ENCODE data around the gene SPATA24.

The SPATA24 gene

GRCh38 chr5:139425497-139425896, 21.6 kb upstream of the SPATA24 start:
- H3K36me3 Mint-ChIP-seq (ENCODE audit: low read depth): peaks cover 38% of the 10 kb centered on the region
- H3K27me3 Mint-ChIP-seq: no peaks in the 10 kb centered on the region
- no peak overlapping the region for H3K4me3 Mint-ChIP-seq
- H3K4me1 Mint-ChIP-seq (ENCODE audit: low read depth): peaks cover 15% of the 10 kb centered on the region
- H3K9me3 Mint-ChIP-seq: no peaks in the 10 kb centered on the region
- H3K27ac Mint-ChIP-seq: no peak overlapping the region

DNA sequence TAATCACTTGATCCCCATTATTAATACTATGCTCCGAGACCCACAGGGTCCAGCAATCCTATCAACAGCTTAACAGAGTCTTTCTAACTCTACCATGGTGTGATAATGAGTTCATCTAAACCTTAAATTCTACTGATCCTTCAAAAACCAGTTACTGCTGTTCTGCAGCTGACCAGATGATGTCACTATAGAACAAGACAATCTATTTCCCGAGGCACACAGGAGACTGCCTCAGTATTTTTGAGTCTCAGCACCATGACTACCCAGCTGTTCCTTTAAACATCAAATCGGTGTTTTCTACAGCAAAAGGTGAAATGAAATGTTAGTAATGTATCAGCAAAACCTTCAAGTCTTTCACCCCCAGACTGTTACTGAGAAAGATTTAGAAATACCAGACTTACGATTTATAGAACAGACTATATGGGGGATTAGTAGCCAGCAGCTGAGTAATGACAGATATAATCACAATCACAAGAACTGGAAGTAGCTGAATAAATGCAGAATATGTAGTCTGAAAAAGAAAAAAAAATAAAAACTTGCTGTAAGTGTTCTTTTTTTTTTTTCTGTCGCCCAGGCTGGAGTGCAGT, 18.5 kb upstream of the SPATA24 start:
- no peaks in the 10 kb centered on the region for H3K9me3 Mint-ChIP-seq
- peaks cover 15% of the 10 kb centered on the region for H3K4me1 Mint-ChIP-seq (ENCODE audit: low read depth)
- no peaks in the 10 kb centered on the region for H3K27me3 Mint-ChIP-seq
- peaks cover 56% of the 10 kb centered on the region for H3K36me3 Mint-ChIP-seq (ENCODE audit: low read depth)
- no peak overlapping the region for H3K4me3 Mint-ChIP-seq
- no peak overlapping the region for H3K27ac Mint-ChIP-seq

GRCh38 chr5:139419226-139420192, 15.6 kb upstream of the SPATA24 start:
- Mint-ChIP-seq H3K36me3 (ENCODE audit: low read depth) (peaks cover 57% of the 10 kb centered on the region), H3K4me3 (no peak overlapping the region), H3K4me1 (ENCODE audit: low read depth) (peaks cover 44% of the 10 kb centered on the region), H3K27ac (no peak overlapping the region), H3K27me3 (no peaks in the 10 kb centered on the region), H3K9me3 (no peaks in the 10 kb centered on the region)

- Mint-ChIP-seq H3K9me3 (no peaks in the 10 kb centered on the region), H3K4me1 (ENCODE audit: low read depth) (peaks cover 52% of the 10 kb centered on the region), H3K4me3 (no peak overlapping the region), H3K27me3 (no peaks in the 10 kb centered on the region), H3K27ac (no peak overlapping the region), H3K36me3 (ENCODE audit: low read depth) (peaks cover 56% of the 10 kb centered on the region)
Observed at GRCh38 chr5:139418793-139419192, 14.9 kb upstream of the SPATA24 start.

DNA sequence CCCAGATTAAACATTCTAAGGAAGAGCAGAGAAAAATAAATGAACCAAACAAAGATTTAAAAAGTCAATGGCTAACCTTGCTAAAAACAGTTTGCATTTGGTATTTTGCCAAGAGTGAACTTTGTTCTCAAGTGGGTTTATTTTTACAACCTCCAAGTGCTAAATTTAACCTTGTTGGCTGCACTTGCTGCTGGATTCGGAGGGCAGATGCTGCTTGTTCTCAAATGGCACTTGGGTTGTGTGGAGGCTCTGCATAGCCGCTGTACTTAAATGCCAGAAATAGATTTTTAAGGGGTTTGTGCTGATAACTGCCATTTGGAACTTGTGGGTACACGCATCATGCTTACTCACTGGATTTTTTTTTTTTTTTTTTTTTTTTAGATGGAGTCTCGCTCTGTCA, 13.3 kb upstream of the SPATA24 start:
- Mint-ChIP-seq H3K4me3 (peak overlapping the region; percentile 17), H3K9me3 (no peaks in the 10 kb centered on the region), H3K36me3 (ENCODE audit: low read depth) (peaks cover 60% of the 10 kb centered on the region), H3K4me1 (ENCODE audit: low read depth) (peaks cover 62% of the 10 kb centered on the region), H3K27ac (peak overlapping the region; percentile 80), H3K27me3 (no peaks in the 10 kb centered on the region)

DNA sequence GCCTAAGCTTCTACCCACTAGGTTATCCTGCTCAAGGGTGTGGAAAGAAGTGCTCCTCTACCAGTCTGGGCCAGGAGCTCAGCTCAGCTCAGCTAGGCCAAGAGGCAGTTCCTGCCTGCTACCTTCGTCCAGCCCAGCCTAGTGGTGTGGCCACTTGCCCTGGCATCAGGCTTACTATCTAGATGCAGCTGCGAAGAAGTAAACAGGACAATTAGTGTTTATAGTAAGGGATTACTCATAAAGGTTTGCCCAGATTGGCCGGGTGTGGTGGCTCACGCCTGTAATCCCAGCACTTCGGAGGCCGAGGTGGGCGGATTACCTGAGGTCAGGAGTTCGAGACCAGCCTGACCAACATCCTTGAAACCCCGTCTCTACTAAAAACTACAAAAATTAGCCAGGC, 12.8 kb upstream of the SPATA24 start:
- Mint-ChIP-seq H3K4me1 (ENCODE audit: low read depth) (peaks cover 60% of the 10 kb centered on the region), H3K27me3 (no peaks in the 10 kb centered on the region), H3K36me3 (ENCODE audit: low read depth) (peaks cover 58% of the 10 kb centered on the region), H3K27ac (peak overlapping the region; percentile 87), H3K9me3 (no peaks in the 10 kb centered on the region), H3K4me3 (no peak overlapping the region)

GRCh38 chr5:139415869-139416268, 12.0 kb upstream of the SPATA24 start:
- Mint-ChIP-seq H3K27me3 (no peaks in the 10 kb centered on the region), H3K4me3 (peak overlapping the region; percentile 79), H3K27ac (peak overlapping the region; percentile 87), H3K4me1 (ENCODE audit: low read depth) (peaks cover 60% of the 10 kb centered on the region), H3K36me3 (ENCODE audit: low read depth) (peaks cover 63% of the 10 kb centered on the region), H3K9me3 (no peaks in the 10 kb centered on the region)

- Mint-ChIP-seq H3K9me3 (no peaks in the 10 kb centered on the region), H3K36me3 (ENCODE audit: low read depth) (peaks cover 59% of the 10 kb centered on the region), H3K27ac (peak overlapping the region; percentile 87), H3K4me3 (peak overlapping the region; percentile 79), H3K4me1 (ENCODE audit: low read depth) (peaks cover 60% of the 10 kb centered on the region), H3K27me3 (no peaks in the 10 kb centered on the region)
Observed at GRCh38 chr5:139415221-139415861, 11.5 kb upstream of the SPATA24 start.

DNA sequence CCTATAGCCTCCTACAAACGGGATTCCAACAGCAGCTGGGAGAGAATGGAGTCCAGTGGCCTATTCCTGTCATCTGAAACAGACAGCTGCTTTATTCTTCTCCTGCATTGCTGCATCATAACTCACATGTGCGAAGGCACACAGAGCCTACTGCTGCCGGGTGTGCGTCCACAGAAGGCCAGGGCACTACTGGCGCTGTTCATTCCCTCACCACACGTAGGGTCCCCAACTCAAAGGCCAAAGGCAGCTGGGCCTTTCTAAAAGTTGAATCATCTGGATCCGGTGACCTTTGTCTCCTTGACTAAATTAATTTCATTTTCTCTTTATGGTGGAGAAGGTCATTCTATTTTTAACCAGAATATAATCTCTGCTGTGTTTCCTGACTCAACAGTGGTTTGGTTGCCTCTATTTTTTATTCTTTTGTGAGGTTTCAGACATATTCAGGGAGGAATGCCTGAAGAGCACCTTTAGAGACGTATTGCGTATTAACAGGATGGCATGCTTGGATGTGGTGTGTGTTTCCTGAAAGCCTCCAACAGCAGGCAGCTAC, 10.8 kb upstream of the SPATA24 start:
- Mint-ChIP-seq H3K27me3 (no peaks in the 10 kb centered on the region), H3K4me1 (ENCODE audit: low read depth) (peaks cover 60% of the 10 kb centered on the region), H3K27ac (peak overlapping the region; percentile 87), H3K9me3 (no peaks in the 10 kb centered on the region), H3K4me3 (peak overlapping the region; percentile 79), H3K36me3 (ENCODE audit: low read depth) (peaks cover 52% of the 10 kb centered on the region)

GRCh38 chr5:139413963-139414362, 10.1 kb upstream of the SPATA24 start:
- Mint-ChIP-seq H3K27me3 (no peaks in the 10 kb centered on the region), H3K4me3 (peak overlapping the region; percentile 79), H3K4me1 (ENCODE audit: low read depth) (peaks cover 60% of the 10 kb centered on the region), H3K36me3 (ENCODE audit: low read depth) (peaks cover 47% of the 10 kb centered on the region), H3K9me3 (no peaks in the 10 kb centered on the region), H3K27ac (peak overlapping the region; percentile 87)

- peaks cover 39% of the 10 kb centered on the region for H3K36me3 Mint-ChIP-seq (ENCODE audit: low read depth)
- H3K9me3 Mint-ChIP-seq: no peaks in the 10 kb centered on the region
- no peaks in the 10 kb centered on the region for H3K27me3 Mint-ChIP-seq
- peaks cover 56% of the 10 kb centered on the region for H3K4me1 Mint-ChIP-seq (ENCODE audit: low read depth)
- peak overlapping the region; percentile 87 for H3K27ac Mint-ChIP-seq
- H3K4me3 Mint-ChIP-seq: no peak overlapping the region
Observed at GRCh38 chr5:139413153-139413552, 9.3 kb upstream of the SPATA24 start.

GRCh38 chr5:139410993-139411828, 7.3 kb upstream of the SPATA24 start:
- H3K27me3 Mint-ChIP-seq: no peaks in the 10 kb centered on the region
- no peaks in the 10 kb centered on the region for H3K9me3 Mint-ChIP-seq
- H3K4me3 Mint-ChIP-seq: no peak overlapping the region
- H3K36me3 Mint-ChIP-seq (ENCODE audit: low read depth): peaks cover 32% of the 10 kb centered on the region
- H3K4me1 Mint-ChIP-seq (ENCODE audit: low read depth): peaks cover 44% of the 10 kb centered on the region
- H3K27ac Mint-ChIP-seq: no peak overlapping the region

- H3K27ac Mint-ChIP-seq: no peak overlapping the region
- H3K4me1 Mint-ChIP-seq (ENCODE audit: low read depth): peaks cover 36% of the 10 kb centered on the region
- no peak overlapping the region for H3K4me3 Mint-ChIP-seq
- H3K9me3 Mint-ChIP-seq: no peaks in the 10 kb centered on the region
- H3K27me3 Mint-ChIP-seq: no peaks in the 10 kb centered on the region
- H3K36me3 Mint-ChIP-seq (ENCODE audit: low read depth): peaks cover 28% of the 10 kb centered on the region
Observed at GRCh38 chr5:139410121-139410992, 6.5 kb upstream of the SPATA24 start.

Data from stimulated activated naive CD8-positive, alpha-beta T cell treated with anti-CD3 and anti-CD28 coated beads, Interleukin-15, Interleukin-2, amounts not matched to agents 100 ng/mL and 50 ng/mL, for 24 hours (primary cell).